ENCODE measurements around the gene ABHD13.

ABHD13 gene

GRCh38 chr13:108283110-108283509 lies 64.9 kb downstream of the ABHD13 start:
- DNase-seq (ENCODE audit: low read depth, low spot score) = no peak

All from smooth muscle cell of the brain vasculature (primary cell).